22Rv1 (cell line): Measurements from ENCODE around the gene GRIPAP1.

Experiments
- CTCF ChIP-seq: fragments of 450-650 bp; IDR thresholded peaks from 2 replicates; pipeline ENCODE4 v1.5.1; 2017; ENCODE audit warnings: mild to moderate bottlenecking
- ZFX ChIP-seq: fragments of 450-650 bp; IDR thresholded peaks from 2 replicates; pipeline ENCODE4 v1.6.1; 2017; ENCODE audit warnings: antibody characterized with exemption, borderline replicate concordance

- TF ChIP-seq CTCF (no peak), ZFX (no peak)
Measured at GRCh38 chrX:49000636-49001035, 1.4 kb downstream of the GRIPAP1 start.
